C4-2B (cell line): ENCODE data around the gene HS2ST1.
"Not testable (repeated sequence)": the region's sequence is repeated elsewhere in the genome, so short reads cannot be mapped to it uniquely, and the experiment has no call there.

Experiments
- H3K27ac ChIP-seq: fragments of 450-650 bp; 2 replicates; pipeline ENCODE4 v1.5.1; 2017
- CTCF ChIP-seq: fragments of 450-650 bp; conservative IDR thresholded peaks from 2 replicates; pipeline ENCODE4 v1.5.1; 2017; ENCODE audit warnings: mild to moderate bottlenecking
- ZFX ChIP-seq: fragments of 450-650 bp; IDR thresholded peaks from 2 replicates; pipeline ENCODE4 v1.6.1; 2017

The HS2ST1 gene

GRCh38 chr1:86914601-86914997 is at the start of gene HS2ST1:
Gene HS2ST1, plus strand, starts transcription at chr1:86914635.
- H3K27ac ChIP-seq, result peak within 1 kb of the TSS; percentile 87
- no peak for TF ChIP-seq CTCF
- no peak for TF ChIP-seq ZFX

- H3K27ac ChIP-seq, result no peak overlapping the region
- no peak for TF ChIP-seq CTCF
- no peak for TF ChIP-seq ZFX
Measured at GRCh38 chr1:86865973-86866637, 48.3 kb upstream of the HS2ST1 start.

DNA sequence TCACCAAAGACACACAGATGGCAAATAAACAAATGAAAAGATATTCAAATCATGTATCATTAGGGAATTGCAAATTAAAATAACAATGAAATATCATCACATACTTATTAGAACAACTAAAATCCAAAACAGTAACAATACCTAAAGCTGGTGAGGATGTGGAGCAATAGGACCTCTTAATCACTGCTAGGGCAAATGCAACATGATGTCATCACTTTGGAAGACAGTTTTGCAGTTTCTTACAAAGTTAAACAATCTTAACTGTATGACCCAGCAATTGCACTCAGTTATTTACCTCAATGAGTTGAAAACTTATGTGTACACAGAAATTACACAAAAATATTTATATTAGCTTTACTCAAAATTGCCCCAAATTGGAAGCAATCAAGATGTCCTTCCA is 47.8 kb upstream of the HS2ST1 start:
- TF ChIP-seq CTCF, result no peak
- TF ChIP-seq ZFX, result no peak
- no peak overlapping the region for H3K27ac ChIP-seq

DNA sequence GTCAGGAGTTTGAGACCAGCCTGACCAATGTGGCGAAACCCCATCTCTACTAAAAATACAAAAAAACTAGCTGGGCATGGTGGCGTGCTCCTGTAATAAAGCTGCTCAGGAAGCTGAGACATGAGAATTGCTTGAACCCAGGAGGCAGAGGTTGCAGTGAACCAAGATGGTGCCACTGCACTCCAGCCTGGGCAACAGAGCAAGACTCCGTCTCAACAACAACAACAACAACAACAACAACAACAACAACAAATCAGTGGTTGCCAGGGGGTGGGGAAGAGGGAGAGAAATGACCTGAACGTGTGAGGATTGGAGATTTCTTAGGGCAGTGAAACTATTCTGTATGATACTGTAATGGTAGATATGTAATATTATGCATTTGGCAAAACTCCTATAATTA is 47.2 kb upstream of the HS2ST1 start:
- not testable (repeated sequence) for H3K27ac ChIP-seq

- TF ChIP-seq ZFX (no peak), CTCF (no peak)
- H3K27ac ChIP-seq, result no peak overlapping the region
Measured at GRCh38 chr1:86868477-86868876, 46.0 kb upstream of the HS2ST1 start.

GRCh38 chr1:86871001-86871400 is 43.4 kb upstream of the HS2ST1 start:
- peak overlapping the region; percentile 87 for H3K27ac ChIP-seq

GRCh38 chr1:86872086-86872485 is 42.3 kb upstream of the HS2ST1 start:
- H3K27ac ChIP-seq, result peak overlapping the region; percentile 75

More at GRCh38 chr1:86871001-86871400, 43.4 kb upstream of the HS2ST1 start:
- TF ChIP-seq CTCF (no peak), ZFX (no peak)

GRCh38 chr1:86875722-86876121 is 38.7 kb upstream of the HS2ST1 start:
- no peak overlapping the region for H3K27ac ChIP-seq
- no peak for TF ChIP-seq CTCF
- TF ChIP-seq ZFX, result no peak

More at GRCh38 chr1:86872086-86872485, 42.3 kb upstream of the HS2ST1 start:
- TF ChIP-seq ZFX, result no peak
